ENCODE measurements around the gene SLC17A8.
"Not testable (repeated sequence)": the region's sequence is repeated elsewhere in the genome, so short reads cannot be mapped to it uniquely, and the experiment has no call there.

Gene SLC17A8

GRCh38 chr12:100356644-100357223 is at the start of gene SLC17A8:
TSS of gene SLC17A8 (plus strand) at chr12:100357074. CDS start at chr12:100357392, 318 bp downstream.
- peak; percentile 27 for DNase-seq

GRCh38 chr12:100308138-100308537 is 48.7 kb upstream of the SLC17A8 start:
- not testable (repeated sequence) for DNase-seq

- DNase-seq, result no peak
Measured at GRCh38 chr12:100311317-100311716, 45.6 kb upstream of the SLC17A8 start.

GRCh38 chr12:100317371-100317770 is 39.5 kb upstream of the SLC17A8 start:
- no peak for DNase-seq

GRCh38 chr12:100324498-100324897 is 32.4 kb upstream of the SLC17A8 start:
- DNase-seq, result no peak

- DNase-seq, result no peak
Measured at GRCh38 chr12:100326208-100326607, 30.7 kb upstream of the SLC17A8 start.

- DNase-seq, result no peak
Measured at GRCh38 chr12:100329800-100330199, 27.1 kb upstream of the SLC17A8 start.

GRCh38 chr12:100331871-100332270 is 25.0 kb upstream of the SLC17A8 start:
- no peak for DNase-seq

- no peak for DNase-seq
Measured at GRCh38 chr12:100332852-100333251, 24.0 kb upstream of the SLC17A8 start.

- no peak for DNase-seq
Measured at GRCh38 chr12:100337299-100337698, 19.6 kb upstream of the SLC17A8 start.

GRCh38 chr12:100337727-100338126 is 19.1 kb upstream of the SLC17A8 start:
- DNase-seq, result no peak

GRCh38 chr12:100339071-100339470 is 17.8 kb upstream of the SLC17A8 start:
- no peak for DNase-seq

- not testable (repeated sequence) for DNase-seq
Measured at GRCh38 chr12:100342897-100343296, 14.0 kb upstream of the SLC17A8 start.

- DNase-seq, result not testable (repeated sequence)
Measured at GRCh38 chr12:100344351-100344750, 12.5 kb upstream of the SLC17A8 start.

GRCh38 chr12:100345020-100345767 is 11.7 kb upstream of the SLC17A8 start:
- DNase-seq, result no peak

- DNase-seq, result peak; percentile 7
Measured at GRCh38 chr12:100346660-100347059, 10.2 kb upstream of the SLC17A8 start.

- DNase-seq, result peak; percentile 38
Measured at GRCh38 chr12:100348657-100349454, 8.0 kb upstream of the SLC17A8 start.

- DNase-seq, result no peak
Measured at GRCh38 chr12:100359248-100359647, 2.4 kb downstream of the SLC17A8 start.

GRCh38 chr12:100359822-100360221 is 2.9 kb downstream of the SLC17A8 start:
- no peak for DNase-seq

GRCh38 chr12:100360450-100360849 is 3.6 kb downstream of the SLC17A8 start:
- no peak for DNase-seq

- DNase-seq, result no peak
Measured at GRCh38 chr12:100364324-100364723, 7.5 kb downstream of the SLC17A8 start.

- no peak for DNase-seq
Measured at GRCh38 chr12:100365411-100365810, 8.5 kb downstream of the SLC17A8 start.

GRCh38 chr12:100368066-100368465 is 11.2 kb downstream of the SLC17A8 start:
- DNase-seq, result no peak

GRCh38 chr12:100371146-100371545 is 14.3 kb downstream of the SLC17A8 start:
- no peak for DNase-seq

All from NCI-H748 treated with DMSO at 0.1 percent for 48 hours (cell line).